Astrocyte (in vitro differentiated cells and primary cell): ENCODE measurements around the gene PGM5. TPM values are rescaled to one million over a fixed set of nuclear protein-coding genes. Genes with fewer than 3 reads are reported as not detected.

ENCODE experiments used
- DNase-seq: peaks from one replicate; pipeline ENCODE4 v3.0.0-alpha.2; 2010; ENCODE audit warnings: low read depth
- FAIRE-seq: peaks from 2 replicates; lab custom pipeline; 2011; peaks lifted over from hg19 to GRCh38; lab: Jason Lieb, UNC
- H2AFZ ChIP-seq: 2 replicates; pipeline ENCODE4 v1.6.0; 2012; ENCODE audit warnings: low read depth, low read length, inconsistent platforms
- H3K27ac ChIP-seq: 2 replicates; pipeline ENCODE4 v1.5.1; 2011; ENCODE audit warnings: low read depth, low read length, inconsistent platforms
- H3K27me3 ChIP-seq: 2 replicates; pipeline ENCODE4 v1.6.0; 2011; ENCODE audit warnings: low read length, inconsistent platforms; ENCODE audit not compliant: insufficient read depth
- H3K36me3 ChIP-seq: 2 replicates; pipeline ENCODE4 v1.5.1; 2011; ENCODE audit warnings: low read length, inconsistent platforms; ENCODE audit not compliant: insufficient read depth
- H3K4me1 ChIP-seq: 2 replicates; pipeline ENCODE4 v1.5.1; 2011; ENCODE audit warnings: low read length, inconsistent platforms; ENCODE audit not compliant: insufficient read depth
- H3K4me2 ChIP-seq: 2 replicates; pipeline ENCODE4 v1.6.0; 2012; ENCODE audit warnings: low read length, inconsistent platforms
- H3K4me3 ChIP-seq: 2 replicates; pipeline ENCODE4 v1.5.1; 2011; ENCODE audit warnings: low read depth, mild to moderate bottlenecking, low read length, inconsistent platforms; ENCODE audit not compliant: insufficient read depth
- H3K79me2 ChIP-seq: 2 replicates; pipeline ENCODE4 v1.6.0; 2012; ENCODE audit warnings: mild to moderate bottlenecking, low read length, inconsistent platforms; ENCODE audit not compliant: insufficient read depth
- H3K9ac ChIP-seq: 2 replicates; pipeline ENCODE4 v1.6.0; 2012; ENCODE audit warnings: mild to moderate bottlenecking, low read length, inconsistent platforms
- H3K9me3 ChIP-seq: 2 replicates; pipeline ENCODE4 v1.5.1; 2012; ENCODE audit warnings: low read depth, mild to moderate bottlenecking, low read length, inconsistent platforms; ENCODE audit not compliant: insufficient read depth
- H4K20me1 ChIP-seq: 2 replicates; pipeline ENCODE4 v1.6.0; 2012; ENCODE audit warnings: low read length, inconsistent platforms; ENCODE audit not compliant: insufficient read depth
- H3K27ac Mint-ChIP-seq: one replicate; pipeline ENCODE4 v1.8.0; 2021; ENCODE audit warnings: mild to moderate bottlenecking, mixed read lengths; ENCODE audit not compliant: unreplicated experiment
- H3K27me3 Mint-ChIP-seq: one replicate; pipeline ENCODE4 v1.8.0; 2021; ENCODE audit warnings: low read depth, mixed read lengths; ENCODE audit not compliant: unreplicated experiment
- H3K36me3 Mint-ChIP-seq: one replicate; pipeline ENCODE4 v1.8.0; 2021; ENCODE audit warnings: low read depth, mixed read lengths; ENCODE audit not compliant: unreplicated experiment
- H3K4me1 Mint-ChIP-seq: one replicate; pipeline ENCODE4 v1.8.0; 2021; ENCODE audit warnings: low read depth, mixed read lengths; ENCODE audit not compliant: unreplicated experiment
- H3K4me3 Mint-ChIP-seq: one replicate; pipeline ENCODE4 v1.8.0; 2021; ENCODE audit warnings: mild to moderate bottlenecking, moderate library complexity, mixed read lengths; ENCODE audit not compliant: unreplicated experiment
- H3K9me3 Mint-ChIP-seq: one replicate; pipeline ENCODE4 v1.8.0; 2021; ENCODE audit warnings: mild to moderate bottlenecking, mixed read lengths; ENCODE audit not compliant: unreplicated experiment
- EZH2 ChIP-seq: IDR thresholded peaks from 2 replicates; pipeline ENCODE4 v1.6.1; 2012; ENCODE audit warnings: mild to moderate bottlenecking, low read length, inconsistent platforms; ENCODE audit not compliant: insufficient read depth
- total RNA-seq: library from RNA; stranded (reverse); gene quantifications from 2 replicates; pipeline ENCODE4 v1.2.1, GENCODE V29; 2021
- TF ChIP-seq, protein P1 (sequence below): IDR thresholded peaks from 2 replicates; pipeline ENCODE4 v1.5.1; 2011; ENCODE audit warnings: low read depth, mild to moderate bottlenecking, inconsistent platforms, low read length, moderate library complexity; ENCODE audit not compliant: insufficient read depth

The PGM5 gene
- total RNA-seq, 1 donor from 2014 or later: 1.8 TPM

DNA sequence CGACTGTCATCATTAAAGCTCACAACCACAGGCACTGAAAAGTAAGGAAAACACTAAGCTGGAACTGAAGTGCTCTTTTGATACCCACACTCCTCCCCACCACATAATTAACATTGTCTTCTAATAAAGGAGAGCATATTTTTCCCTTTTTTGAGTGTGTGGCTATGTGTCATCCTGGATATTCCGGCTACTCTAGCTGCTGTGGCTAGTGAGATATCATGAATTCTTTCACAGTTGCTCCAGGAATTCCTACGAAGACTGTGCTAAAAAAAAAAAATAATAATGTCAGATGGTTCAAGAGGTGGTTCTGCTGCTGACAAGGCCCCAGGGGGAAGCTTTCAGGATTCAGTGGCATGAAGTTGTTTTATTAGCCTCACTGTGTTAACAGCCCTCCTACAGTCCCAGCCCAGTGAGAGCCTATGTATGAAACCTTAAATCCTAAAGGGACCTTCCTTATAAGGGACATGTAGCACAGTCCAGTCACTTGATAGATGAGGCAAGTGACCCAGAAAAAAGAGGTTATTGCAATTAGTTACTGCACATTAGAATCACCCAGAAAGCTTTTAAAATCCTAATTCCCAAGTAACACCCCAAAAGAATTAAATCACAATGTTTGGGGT lies 137.7 kb downstream of the PGM5 start:
- H3K79me2 ChIP-seq: no peaks in the 10 kb centered on the region
- H3K9ac ChIP-seq: no peak overlapping the region
- Mint-ChIP-seq H3K9me3 (peaks cover 2% of the 10 kb centered on the region), H3K27me3 (peaks cover 31% of the 10 kb centered on the region), H3K36me3 (no peaks in the 10 kb centered on the region), H3K4me3 (no peak overlapping the region), H3K4me1 (peaks cover 14% of the 10 kb centered on the region), H3K27ac (no peak overlapping the region)
- no peak overlapping the region for H3K27ac ChIP-seq
- TF ChIP-seq, protein P1, sequence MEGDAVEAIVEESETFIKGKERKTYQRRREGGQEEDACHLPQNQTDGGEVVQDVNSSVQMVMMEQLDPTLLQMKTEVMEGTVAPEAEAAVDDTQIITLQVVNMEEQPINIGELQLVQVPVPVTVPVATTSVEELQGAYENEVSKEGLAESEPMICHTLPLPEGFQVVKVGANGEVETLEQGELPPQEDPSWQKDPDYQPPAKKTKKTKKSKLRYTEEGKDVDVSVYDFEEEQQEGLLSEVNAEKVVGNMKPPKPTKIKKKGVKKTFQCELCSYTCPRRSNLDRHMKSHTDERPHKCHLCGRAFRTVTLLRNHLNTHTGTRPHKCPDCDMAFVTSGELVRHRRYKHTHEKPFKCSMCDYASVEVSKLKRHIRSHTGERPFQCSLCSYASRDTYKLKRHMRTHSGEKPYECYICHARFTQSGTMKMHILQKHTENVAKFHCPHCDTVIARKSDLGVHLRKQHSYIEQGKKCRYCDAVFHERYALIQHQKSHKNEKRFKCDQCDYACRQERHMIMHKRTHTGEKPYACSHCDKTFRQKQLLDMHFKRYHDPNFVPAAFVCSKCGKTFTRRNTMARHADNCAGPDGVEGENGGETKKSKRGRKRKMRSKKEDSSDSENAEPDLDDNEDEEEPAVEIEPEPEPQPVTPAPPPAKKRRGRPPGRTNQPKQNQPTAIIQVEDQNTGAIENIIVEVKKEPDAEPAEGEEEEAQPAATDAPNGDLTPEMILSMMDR: no peak
- no peak for TF ChIP-seq EZH2
- no peaks in the 10 kb centered on the region for H3K36me3 ChIP-seq
- peaks cover 4% of the 10 kb centered on the region for H3K27me3 ChIP-seq
- no peak overlapping the region for H2AFZ ChIP-seq
- H3K4me1 ChIP-seq: peaks cover 5% of the 10 kb centered on the region
- FAIRE-seq (no peak), DNase-seq (peak; percentile 60)
- H4K20me1 ChIP-seq: no peaks in the 10 kb centered on the region
- no peak overlapping the region for H3K4me3 ChIP-seq
- H3K9me3 ChIP-seq: no peaks in the 10 kb centered on the region
- H3K4me2 ChIP-seq: no peak overlapping the region

DNA sequence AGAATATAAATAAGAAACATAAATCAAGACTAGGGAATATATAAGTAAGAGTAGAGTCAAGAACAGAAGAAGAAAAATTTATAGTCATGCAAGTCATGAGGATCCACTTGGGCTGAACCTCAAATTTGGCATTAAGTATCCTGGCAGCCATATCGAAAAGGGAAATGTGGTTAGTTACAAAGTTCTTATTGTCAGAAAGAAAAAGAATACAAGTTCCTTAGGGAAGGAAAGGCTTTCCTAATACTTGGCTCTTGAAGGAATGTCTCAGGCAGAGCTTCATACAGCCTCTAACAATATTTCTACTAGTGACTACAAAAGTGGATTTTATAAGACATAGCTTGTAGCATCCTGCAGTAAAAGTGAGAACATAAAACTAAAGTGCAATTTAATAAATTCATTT lies 138.8 kb downstream of the PGM5 start:
- Histone ChIP-seq H3K27me3 (peaks cover 4% of the 10 kb centered on the region), H2AFZ (no peak overlapping the region), H3K36me3 (no peaks in the 10 kb centered on the region), H3K9me3 (no peaks in the 10 kb centered on the region), H3K4me3 (no peak overlapping the region), H3K79me2 (no peaks in the 10 kb centered on the region), H3K27ac (no peak overlapping the region), H3K4me2 (no peak overlapping the region), H3K9ac (no peak overlapping the region), H3K4me1 (peaks cover 5% of the 10 kb centered on the region), H4K20me1 (no peaks in the 10 kb centered on the region)
- H3K27me3 Mint-ChIP-seq: peaks cover 31% of the 10 kb centered on the region
- no peaks in the 10 kb centered on the region for H3K9me3 Mint-ChIP-seq
- FAIRE-seq (no peak), DNase-seq (no peak)
- no peaks in the 10 kb centered on the region for H3K36me3 Mint-ChIP-seq
- TF ChIP-seq, protein P1: no peak
- no peak for TF ChIP-seq EZH2
- H3K4me3 Mint-ChIP-seq: no peak overlapping the region
- peaks cover 14% of the 10 kb centered on the region for H3K4me1 Mint-ChIP-seq
- no peak overlapping the region for H3K27ac Mint-ChIP-seq

DNA sequence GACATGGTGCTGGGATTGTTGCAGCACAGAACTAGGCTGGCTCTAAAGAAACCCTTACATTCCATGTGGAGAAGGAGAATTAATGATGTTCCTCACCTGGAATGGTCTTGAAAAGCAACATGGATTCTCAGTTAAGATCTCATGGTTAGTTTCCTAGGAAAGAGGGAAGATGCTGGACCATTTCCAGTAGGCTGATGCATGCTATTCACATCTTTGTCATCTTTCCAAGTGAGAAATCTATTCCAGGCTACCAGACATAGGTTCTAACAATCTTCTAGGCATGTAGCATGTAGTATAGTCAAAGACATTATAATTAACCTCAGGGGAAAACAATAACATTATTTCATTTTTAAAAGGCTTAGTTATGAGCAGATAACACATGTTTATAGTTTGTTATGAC lies 139.9 kb downstream of the PGM5 start:
- FAIRE-seq (no peak), DNase-seq (no peak)
- H3K27ac Mint-ChIP-seq: no peak overlapping the region
- no peak overlapping the region for H3K4me3 Mint-ChIP-seq
- Histone ChIP-seq H3K4me1 (peaks cover 9% of the 10 kb centered on the region), H3K4me3 (no peak overlapping the region), H3K4me2 (no peak overlapping the region), H3K9ac (no peak overlapping the region), H3K79me2 (no peaks in the 10 kb centered on the region), H3K36me3 (no peaks in the 10 kb centered on the region), H2AFZ (no peak overlapping the region), H3K27me3 (peaks cover 4% of the 10 kb centered on the region), H3K27ac (no peak overlapping the region), H3K9me3 (no peaks in the 10 kb centered on the region), H4K20me1 (no peaks in the 10 kb centered on the region)
- H3K4me1 Mint-ChIP-seq: peaks cover 25% of the 10 kb centered on the region
- no peak for TF ChIP-seq EZH2
- TF ChIP-seq, protein P1: no peak
- no peaks in the 10 kb centered on the region for H3K36me3 Mint-ChIP-seq
- peaks cover 28% of the 10 kb centered on the region for H3K27me3 Mint-ChIP-seq
- H3K9me3 Mint-ChIP-seq: no peaks in the 10 kb centered on the region
